ENCODE measurements around the gene RFTN2.
"Not testable (repeated sequence)": the region's sequence is repeated elsewhere in the genome, so short reads cannot be mapped to it uniquely, and the experiment has no call there.

GRCh38 chr2:197640571-197641122 lies 34.7 kb downstream of the RFTN2 start:
- not testable (repeated sequence) for TF ChIP-seq POLR2AphosphoS5, CTCF, POLR2A (IDR thresholded peaks at IDR 0.05)
